ENCODE data around the gene KDM7A. TPM values are rescaled to one million over a fixed set of nuclear protein-coding genes. Genes with fewer than 3 reads are reported as not detected.

Gene KDM7A
- total RNA-seq, 4 donors from 2014 or later = 21.9 to 84.2 (median 54.6) TPM

DNA sequence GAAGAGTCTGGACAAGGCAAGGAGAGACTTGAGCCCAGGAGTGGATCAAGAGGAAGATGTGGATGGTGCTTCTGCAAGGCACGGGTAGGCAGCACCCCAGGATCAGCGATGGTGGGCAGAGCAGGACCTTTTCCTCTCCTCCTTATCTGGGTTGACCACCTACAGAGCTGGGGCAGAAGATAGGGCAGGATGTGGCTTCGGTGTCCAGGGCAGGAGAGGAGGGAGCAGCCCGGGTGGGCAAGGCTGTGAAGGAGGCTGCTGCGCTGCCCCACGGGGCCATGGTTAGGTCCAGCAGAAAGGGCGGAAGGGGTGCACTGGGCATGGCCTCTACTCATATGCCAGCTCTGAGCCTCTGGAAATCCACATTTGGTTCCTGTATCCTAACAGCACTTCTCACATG, 94.0 kb downstream of the KDM7A start:
- Histone ChIP-seq H3K4me3 (no peak overlapping the region), H3K9me3 (no peaks in the 10 kb centered on the region), H3K27ac (no peak overlapping the region), H3K36me3 (no peaks in the 10 kb centered on the region), H3K27me3 (no peaks in the 10 kb centered on the region), H3K4me1 (peaks cover 0 to 4% (median 0%) of the 10 kb centered on the region in 4 donors)
- intact Hi-C loops (cut with DNase I; ENCODE audit: low total_unique reads) (no loop called here), in situ Hi-C loops (cut with MboI; ENCODE audit: low pct_ligation_motif_present in 1 of 4, low pct_unique_long_range_greater_than_20kb in 1 of 4, low sequenced_read_pairs in 3 of 4) (loop anchor here in 1 of 4 donors (25.0 kb wide), 1 partner anchor 255 kb away; no protein-coding TSS in a partner anchor)
- no peak for TF ChIP-seq POLR2A (IDR thresholded peaks at IDR 0.05)
- no peak for TF ChIP-seq CTCF (IDR thresholded peaks at IDR 0.05)
- TF ChIP-seq POLR2AphosphoS5 (IDR thresholded peaks at IDR 0.05) = no peak
- TF ChIP-seq EP300 (IDR thresholded peaks at IDR 0.05; ENCODE audit: low read depth) = no peak
- 86 to 100% methylated on average over 1 to 7 of the region's 7 CpGs for WGBS, 2 donors (ENCODE audit: low coverage in 1 of 2)
- DNase-seq = no peak

GRCh38 chr7:140081774-140082425, 94.9 kb downstream of the KDM7A start:
- H3K4me3 ChIP-seq = no peak overlapping the region
- intact Hi-C loops (cut with DNase I; ENCODE audit: low total_unique reads) = no loop called here
- in situ Hi-C loops (cut with MboI; ENCODE audit: low pct_ligation_motif_present in 1 of 4, low pct_unique_long_range_greater_than_20kb in 1 of 4, low sequenced_read_pairs in 3 of 4) = loop anchor here in 1 of 4 donors (25.0 kb wide), 1 partner anchor 255 kb away; no protein-coding TSS in a partner anchor

GRCh38 chr7:140080919-140081318, 95.9 kb downstream of the KDM7A start:
- no peak overlapping the region for H3K27ac ChIP-seq
- intact Hi-C loops (cut with DNase I; ENCODE audit: low total_unique reads) (no loop called here), in situ Hi-C loops (cut with MboI; ENCODE audit: low pct_ligation_motif_present in 1 of 4, low pct_unique_long_range_greater_than_20kb in 1 of 4, low sequenced_read_pairs in 3 of 4) (loop anchor here in 1 of 4 donors (25.0 kb wide), 1 partner anchor 256 kb away; no protein-coding TSS in a partner anchor)
- H3K9me3 ChIP-seq = no peaks in the 10 kb centered on the region
- no peak for TF ChIP-seq POLR2AphosphoS5 (IDR thresholded peaks at IDR 0.05)
- no peak for TF ChIP-seq POLR2A (IDR thresholded peaks at IDR 0.05)
- no peaks in the 10 kb centered on the region for H3K36me3 ChIP-seq
- no peak for DNase-seq
- no peak overlapping the region for H3K4me3 ChIP-seq
- H3K27me3 ChIP-seq = no peaks in the 10 kb centered on the region
- H3K4me1 ChIP-seq = peaks cover 0 to 4% (median 0%) of the 10 kb centered on the region in 4 donors
- 68% methylated on average over 7 of the region's 7 CpGs; no CpG with 5 or more reads in 1 of the 2 donors for WGBS, 2 donors (ENCODE audit: low coverage in 1 of 2)

More at GRCh38 chr7:140081774-140082425, 94.9 kb downstream of the KDM7A start:
- no peak for DNase-seq
- no peaks in the 10 kb centered on the region for H3K9me3 ChIP-seq
- H3K27ac ChIP-seq = no peak overlapping the region
- WGBS, 2 donors (ENCODE audit: low coverage in 1 of 2) = 84 to 97% methylated on average over 6 to 11 of the region's 11 CpGs
- H3K36me3 ChIP-seq = no peaks in the 10 kb centered on the region
- H3K4me1 ChIP-seq = peaks cover 0 to 4% (median 0%) of the 10 kb centered on the region in 4 donors
- TF ChIP-seq POLR2AphosphoS5 (IDR thresholded peaks at IDR 0.05) (no peak), POLR2A (IDR thresholded peaks at IDR 0.05) (no peak), EP300 (IDR thresholded peaks at IDR 0.05; ENCODE audit: low read depth) (no peak), CTCF (IDR thresholded peaks at IDR 0.05) (no peak)
- H3K27me3 ChIP-seq = no peaks in the 10 kb centered on the region

GRCh38 chr7:140079121-140079536, 97.7 kb downstream of the KDM7A start:
- DNase-seq = no peak
- intact Hi-C loops (cut with DNase I; ENCODE audit: low total_unique reads) = no loop called here

More at GRCh38 chr7:140079121-140079536, 97.7 kb downstream of the KDM7A start:
- TF ChIP-seq POLR2AphosphoS5 (IDR thresholded peaks at IDR 0.05) = no peak
- no peak for TF ChIP-seq POLR2A (IDR thresholded peaks at IDR 0.05)
- TF ChIP-seq CTCF (IDR thresholded peaks at IDR 0.05) = no peak
- TF ChIP-seq EP300 (IDR thresholded peaks at IDR 0.05; ENCODE audit: low read depth) = no peak
- Histone ChIP-seq H3K4me1 (peaks cover 0 to 4% (median 0%) of the 10 kb centered on the region in 4 donors), H3K27ac (no peak overlapping the region), H3K4me3 (no peak overlapping the region), H3K27me3 (no peaks in the 10 kb centered on the region), H3K36me3 (no peaks in the 10 kb centered on the region), H3K9me3 (no peaks in the 10 kb centered on the region)
- 43 to 54% methylated on average over 3 to 6 of the region's 6 CpGs for WGBS, 2 donors (ENCODE audit: low coverage in 1 of 2)
- in situ Hi-C loops (cut with MboI; ENCODE audit: low pct_ligation_motif_present in 1 of 4, low pct_unique_long_range_greater_than_20kb in 1 of 4, low sequenced_read_pairs in 3 of 4) = loop anchor here in 1 of 4 donors (25.0 kb wide), 1 partner anchor 258 kb away; no protein-coding TSS in a partner anchor

Measured in transverse colon (tissue), 4 donors.